ENCODE data around the gene LUC7L3. TPM values are rescaled to one million over a fixed set of nuclear protein-coding genes. Genes with fewer than 3 reads are reported as not detected.

The LUC7L3 gene
- polyA plus RNA-seq, 3 donors, result 14.6 to 49.8 (median 17.1) TPM

GRCh38 chr17:50684288-50684611 is 35.2 kb upstream of the LUC7L3 start:
- Mint-ChIP-seq H3K36me3 (no peaks in the 10 kb centered on the region), H3K4me1 (peaks cover 9% of the 10 kb centered on the region), H3K9me3 (no peaks in the 10 kb centered on the region), H3K4me3 (no peak overlapping the region), H3K27ac (no peak overlapping the region), H3K27me3 (ENCODE audit: low read depth in 3 of 3) (peaks cover 8 to 16% (median 11%) of the 10 kb centered on the region in 3 donors)
- Histone ChIP-seq H3K27ac (ENCODE audit: low read depth in 1 of 2, low read length in 2 of 2) (no peak overlapping the region), H3K4me3 (replicated peaks in 1 of 3; ENCODE audit: low read depth in 2 of 3, low read length in 3 of 3) (no peak overlapping the region), H2AFZ (ENCODE audit: insufficient read depth, low read depth, low read length, poor library complexity, severe bottlenecking) (no peak overlapping the region), H3K79me2 (ENCODE audit: insufficient read depth, low read length) (no peaks in the 10 kb centered on the region), H3K9ac (ENCODE audit: insufficient read depth, low read length, poor library complexity, severe bottlenecking) (no peak overlapping the region), H3K27me3 (ENCODE audit: control insufficient read depth in 2 of 2, insufficient read depth in 2 of 2, low read length in 2 of 2) (no peaks in the 10 kb centered on the region), H3K4me2 (replicated peaks; ENCODE audit: extremely low read depth, low read length, poor library complexity, severe bottlenecking) (no peak overlapping the region), H3K4me1 (ENCODE audit: control insufficient read depth in 1 of 2, insufficient read depth in 2 of 2, low read length in 2 of 2) (peaks cover 5 to 9% of the 10 kb centered on the region in 2 donors), H4K20me1 (ENCODE audit: insufficient read depth, low read length) (no peaks in the 10 kb centered on the region), H3K9me3 (replicated peaks in 1 of 2; ENCODE audit: control insufficient read depth in 1 of 2, insufficient read depth in 1 of 2, low read length in 2 of 2) (no peaks in the 10 kb centered on the region), H3K36me3 (replicated peaks in 1 of 2; ENCODE audit: control insufficient read depth in 1 of 2, insufficient read depth in 2 of 2, low read length in 2 of 2) (no peaks in the 10 kb centered on the region)
- intact Hi-C loops (cut with micrococcal nuclease), result loop anchor here (5.0 kb wide), 3 partner anchors 132 to 202 kb away; partner anchors contain the start of gene SPATA20 (in 1 of the 2)
- 100% methylated on average over 2 of the region's 5 CpGs for WGBS (ENCODE audit: insufficient coverage)
- DNase-seq, result no peak
- no peak for TF ChIP-seq CTCF (IDR thresholded peaks at IDR 0.05)

GRCh38 chr17:50684612-50685333 is 34.6 kb upstream of the LUC7L3 start:
- H3K4me2 ChIP-seq (replicated peaks; ENCODE audit: extremely low read depth, low read length, poor library complexity, severe bottlenecking), result no peak overlapping the region
- no peak overlapping the region for H3K4me3 ChIP-seq (replicated peaks in 1 of 3; ENCODE audit: low read depth in 2 of 3, low read length in 3 of 3)
- intact Hi-C loops (cut with micrococcal nuclease), result loop anchor here (5.0 kb wide), 3 partner anchors 132 to 202 kb away; partner anchors contain the start of gene SPATA20 (in 1 of the 2)
- H4K20me1 ChIP-seq (ENCODE audit: insufficient read depth, low read length), result no peaks in the 10 kb centered on the region
- no peak overlapping the region for H3K27ac Mint-ChIP-seq
- H3K27ac ChIP-seq (ENCODE audit: low read depth in 1 of 2, low read length in 2 of 2), result no peak overlapping the region
- WGBS (ENCODE audit: insufficient coverage), result 98% methylated on average over 15 of the region's 15 CpGs
- peaks cover 5 to 9% of the 10 kb centered on the region in 2 donors for H3K4me1 ChIP-seq (ENCODE audit: control insufficient read depth in 1 of 2, insufficient read depth in 2 of 2, low read length in 2 of 2)
- H3K36me3 ChIP-seq (replicated peaks in 1 of 2; ENCODE audit: control insufficient read depth in 1 of 2, insufficient read depth in 2 of 2, low read length in 2 of 2), result no peaks in the 10 kb centered on the region
- TF ChIP-seq CTCF (IDR thresholded peaks at IDR 0.05), result no peak
- no peaks in the 10 kb centered on the region for H3K27me3 ChIP-seq (ENCODE audit: control insufficient read depth in 2 of 2, insufficient read depth in 2 of 2, low read length in 2 of 2)
- H3K9me3 ChIP-seq (replicated peaks in 1 of 2; ENCODE audit: control insufficient read depth in 1 of 2, insufficient read depth in 1 of 2, low read length in 2 of 2), result no peaks in the 10 kb centered on the region
- H3K4me3 Mint-ChIP-seq, result no peak overlapping the region
- H3K36me3 Mint-ChIP-seq, result no peaks in the 10 kb centered on the region
- peaks cover 9% of the 10 kb centered on the region for H3K4me1 Mint-ChIP-seq
- H3K9ac ChIP-seq (ENCODE audit: insufficient read depth, low read length, poor library complexity, severe bottlenecking), result no peak overlapping the region
- peaks cover 8 to 16% (median 11%) of the 10 kb centered on the region in 3 donors for H3K27me3 Mint-ChIP-seq (ENCODE audit: low read depth in 3 of 3)
- no peaks in the 10 kb centered on the region for H3K9me3 Mint-ChIP-seq
- no peak overlapping the region for H2AFZ ChIP-seq (ENCODE audit: insufficient read depth, low read depth, low read length, poor library complexity, severe bottlenecking)
- DNase-seq, result no peak
- no peaks in the 10 kb centered on the region for H3K79me2 ChIP-seq (ENCODE audit: insufficient read depth, low read length)

All from CD14-positive monocyte (primary cell).